ENCODE results near the gene SBK1.
"Not testable (repeated sequence)": the region's sequence is repeated elsewhere in the genome, so short reads cannot be mapped to it uniquely, and the experiment has no call there.

Gene SBK1

DNA sequence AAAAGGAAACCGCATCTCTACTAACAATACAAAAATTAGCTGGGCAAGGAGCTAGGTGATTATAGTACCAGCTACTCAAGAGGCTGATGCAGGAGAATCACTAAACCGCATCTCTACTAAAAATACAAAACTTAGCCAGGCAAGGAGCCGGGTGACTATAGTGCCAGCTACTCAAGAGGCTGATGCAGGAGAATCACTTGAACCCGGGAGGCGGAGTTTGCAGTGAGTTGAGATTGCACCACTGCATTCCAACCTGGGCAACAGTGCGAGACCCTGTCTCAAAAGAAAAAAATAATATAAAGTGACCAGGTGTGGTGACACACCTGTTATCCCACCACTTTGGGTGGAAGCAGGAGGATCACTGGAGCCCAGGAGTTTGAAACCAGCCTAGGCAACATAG is 45.9 kb downstream of the SBK1 start:
- DNase-seq = not testable (repeated sequence)

DNA sequence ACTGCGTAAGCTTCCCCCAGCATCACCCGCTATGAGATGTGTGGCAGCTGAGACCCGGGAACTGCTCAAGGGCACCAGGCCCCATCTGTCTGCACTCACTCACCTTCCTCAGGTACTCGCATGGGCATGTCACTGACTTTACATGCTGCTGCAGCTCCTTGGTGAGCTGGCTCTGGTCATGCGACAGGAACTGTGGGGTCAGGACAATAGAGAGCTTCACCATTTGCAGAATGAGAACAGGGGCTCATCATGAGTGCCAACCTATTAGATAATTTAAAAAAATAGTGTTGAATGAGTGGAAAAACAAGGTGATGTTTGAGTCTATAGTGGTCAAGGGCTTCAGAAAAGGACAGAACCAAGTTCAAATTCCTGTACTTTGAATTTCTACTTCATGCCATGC is 70.3 kb downstream of the SBK1 start:
- not testable (repeated sequence) for DNase-seq

DNA sequence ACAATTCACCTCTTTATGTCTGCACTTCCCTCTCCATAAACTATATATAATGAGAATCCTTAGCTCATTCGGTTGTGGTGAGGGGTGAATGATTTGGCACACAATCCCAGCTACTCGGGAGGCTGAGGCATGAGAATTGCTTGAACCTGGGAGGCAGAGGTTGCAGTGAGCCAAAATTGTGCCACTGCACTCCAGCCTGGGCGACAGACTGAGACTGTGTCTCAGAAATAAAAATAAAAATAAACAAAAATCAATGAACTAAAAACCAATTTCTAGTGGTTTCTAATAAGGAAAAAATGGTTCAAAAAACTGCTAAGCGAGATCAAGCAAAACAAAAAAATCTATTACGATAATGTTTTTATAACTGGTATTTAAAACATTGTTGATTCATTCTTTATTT is 71.1 kb downstream of the SBK1 start, which contains the start of gene NPIPB6:
TSS of gene NPIPB6 (minus strand) at position 101 of the 400 bp plus-strand sequence. CDS start 686 bp downstream, outside the sequence.
- DNase-seq = not testable (repeated sequence)

DNA sequence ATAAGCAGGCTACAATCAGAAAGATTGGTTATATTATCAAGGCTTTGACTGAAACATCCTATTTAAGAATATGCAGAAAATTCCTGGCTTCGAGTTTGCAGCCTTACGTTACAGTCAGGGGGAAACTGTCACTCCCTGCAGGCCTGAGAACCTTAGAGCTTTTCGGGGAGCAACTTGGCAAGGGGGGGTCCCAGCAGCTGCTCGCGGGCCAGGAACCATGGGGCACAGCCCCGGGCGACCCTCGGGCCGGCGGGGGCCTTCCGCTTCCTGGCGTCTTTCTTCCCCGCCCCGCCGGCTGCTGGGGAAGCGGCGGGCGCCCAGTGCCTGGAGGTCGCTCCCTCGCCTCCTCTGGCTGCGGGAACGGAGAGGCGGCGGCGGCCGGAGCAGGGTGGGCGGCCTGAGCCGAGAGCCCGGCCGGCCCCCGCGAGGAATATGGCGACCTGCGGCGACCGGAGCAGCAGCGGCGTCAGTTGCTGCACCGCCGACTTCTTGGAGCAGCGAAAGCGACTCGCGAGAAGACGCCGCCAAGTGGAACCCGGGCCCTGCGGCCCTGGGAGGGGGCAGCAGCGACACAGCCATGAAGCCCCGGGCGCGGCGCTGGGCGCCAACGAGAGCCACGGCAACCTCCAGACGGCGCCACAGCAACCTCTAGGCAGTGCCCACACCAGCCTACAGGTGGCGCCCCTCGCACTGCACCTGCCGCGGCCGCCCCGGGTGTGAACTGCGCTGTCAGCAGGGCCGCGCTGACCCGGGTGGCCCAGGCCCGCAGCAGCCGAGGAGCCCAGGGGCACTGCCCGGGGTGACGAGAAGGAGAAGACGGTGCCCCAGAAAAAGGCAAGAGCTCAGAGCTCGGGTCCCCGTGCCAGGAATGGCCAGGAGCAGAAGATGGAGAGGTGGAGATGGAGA is 72.2 kb downstream of the SBK1 start:
- DNase-seq = not testable (repeated sequence)

DNA sequence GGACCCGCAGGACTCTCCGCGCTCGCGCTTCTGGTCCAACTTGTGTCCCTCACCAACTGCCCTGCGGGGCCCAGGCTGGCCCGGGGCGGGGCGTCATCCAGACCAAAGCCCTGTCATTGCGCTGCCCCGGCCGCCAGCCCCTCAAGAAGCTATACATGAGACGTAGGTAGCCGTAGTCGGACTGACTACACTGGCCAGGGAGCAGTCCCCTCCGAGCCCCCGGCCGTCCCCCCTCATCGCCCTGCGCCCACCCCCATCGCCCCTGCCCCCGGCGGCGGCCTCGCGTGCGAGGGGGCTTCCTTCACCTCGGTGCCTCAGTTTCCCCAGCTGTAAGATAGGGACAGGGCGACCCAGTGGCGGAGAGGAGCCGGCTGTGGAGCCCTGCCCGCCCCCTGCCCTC is 75.6 kb downstream of the SBK1 start:
- DNase-seq = not testable (repeated sequence)
